Neutrophil (primary cell): ENCODE data around the gene ANGPTL1.
"Not testable (repeated sequence)": the region's sequence is repeated elsewhere in the genome, so short reads cannot be mapped to it uniquely, and the experiment has no call there.

ENCODE experiments used
- H3K27ac ChIP-seq: fragments of 200-600 bp; sonication (generic); 2 replicates; pipeline ENCODE4 v1.5.1; 2016; ENCODE audit warnings: mild to moderate bottlenecking, moderate library complexity
- H3K27me3 ChIP-seq: fragments of 200-600 bp; sonication (generic); 2 replicates; pipeline ENCODE4 v1.6.0; 2016; ENCODE audit warnings: mild to moderate bottlenecking
- H3K36me3 ChIP-seq: fragments of 200-600 bp; sonication (generic); 2 replicates; pipeline ENCODE4 v1.5.1; 2017
- H3K4me1 ChIP-seq, 2 experiments: fragments of 200-600 bp in 1 of 2; sonication (generic) in 1 of 2; 1 replicate in 1 of 2; 2 replicates in 1 of 2; pipeline versions ENCODE4 v1.5.1 to v1.6.1; 2013 to 2016; ENCODE audit warnings: low read depth in 1 of 2, low read length in 1 of 2, mild to moderate bottlenecking in 1 of 2, moderate library complexity in 1 of 2; ENCODE audit not compliant: control insufficient read depth in 1 of 2, insufficient read depth in 1 of 2
- H3K4me3 ChIP-seq, 2 experiments: fragments of 200-600 bp in 1 of 2; sonication (generic) in 1 of 2; 1 replicate in 1 of 2; 2 replicates in 1 of 2; pipeline ENCODE4 v1.5.1; 2013 to 2016; ENCODE audit warnings: low read depth in 1 of 2, low read length in 1 of 2, mild to moderate bottlenecking in 1 of 2, moderate library complexity in 1 of 2
- H3K9me3 ChIP-seq: fragments of 200-600 bp; sonication (generic); 2 replicates; pipeline ENCODE4 v1.5.1; 2016
- TF ChIP-seq, protein P1 (sequence below): fragments of 200-600 bp; sonication (generic); IDR thresholded peaks from 2 replicates; pipeline ENCODE4 v1.5.1; 2016; ENCODE audit warnings: antibody characterized with exemption

ANGPTL1 gene

DNA sequence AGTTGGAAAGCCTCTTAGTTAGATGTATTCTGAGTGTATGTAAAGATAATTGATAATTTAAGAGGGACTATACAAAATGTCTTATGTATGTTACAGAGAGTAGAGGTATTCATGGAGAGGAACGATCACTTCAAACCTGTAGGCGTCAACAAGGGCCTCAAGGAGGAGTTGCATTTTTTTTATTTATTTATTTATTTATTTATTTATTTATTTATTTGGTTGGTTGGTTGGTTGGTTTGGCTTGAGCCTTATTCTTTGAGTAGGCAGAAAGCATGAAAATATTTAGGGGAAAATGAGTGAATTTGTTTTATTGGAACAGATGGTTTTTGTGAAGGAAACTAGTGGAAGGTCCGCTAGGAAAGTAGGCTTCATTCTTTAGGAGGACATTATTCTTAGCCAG is 8.5 kb downstream of the ANGPTL1 start:
- H3K9me3 ChIP-seq, result no peaks in the 10 kb centered on the region
- H3K4me3 ChIP-seq, result no peak overlapping the region
- no peak overlapping the region for H3K27ac ChIP-seq
- no peaks in the 10 kb centered on the region for H3K27me3 ChIP-seq
- H3K4me1 ChIP-seq, result no peaks in the 10 kb centered on the region
- peaks cover 3% of the 10 kb centered on the region for H3K36me3 ChIP-seq
- TF ChIP-seq, protein P1, sequence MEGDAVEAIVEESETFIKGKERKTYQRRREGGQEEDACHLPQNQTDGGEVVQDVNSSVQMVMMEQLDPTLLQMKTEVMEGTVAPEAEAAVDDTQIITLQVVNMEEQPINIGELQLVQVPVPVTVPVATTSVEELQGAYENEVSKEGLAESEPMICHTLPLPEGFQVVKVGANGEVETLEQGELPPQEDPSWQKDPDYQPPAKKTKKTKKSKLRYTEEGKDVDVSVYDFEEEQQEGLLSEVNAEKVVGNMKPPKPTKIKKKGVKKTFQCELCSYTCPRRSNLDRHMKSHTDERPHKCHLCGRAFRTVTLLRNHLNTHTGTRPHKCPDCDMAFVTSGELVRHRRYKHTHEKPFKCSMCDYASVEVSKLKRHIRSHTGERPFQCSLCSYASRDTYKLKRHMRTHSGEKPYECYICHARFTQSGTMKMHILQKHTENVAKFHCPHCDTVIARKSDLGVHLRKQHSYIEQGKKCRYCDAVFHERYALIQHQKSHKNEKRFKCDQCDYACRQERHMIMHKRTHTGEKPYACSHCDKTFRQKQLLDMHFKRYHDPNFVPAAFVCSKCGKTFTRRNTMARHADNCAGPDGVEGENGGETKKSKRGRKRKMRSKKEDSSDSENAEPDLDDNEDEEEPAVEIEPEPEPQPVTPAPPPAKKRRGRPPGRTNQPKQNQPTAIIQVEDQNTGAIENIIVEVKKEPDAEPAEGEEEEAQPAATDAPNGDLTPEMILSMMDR, result no peak

DNA sequence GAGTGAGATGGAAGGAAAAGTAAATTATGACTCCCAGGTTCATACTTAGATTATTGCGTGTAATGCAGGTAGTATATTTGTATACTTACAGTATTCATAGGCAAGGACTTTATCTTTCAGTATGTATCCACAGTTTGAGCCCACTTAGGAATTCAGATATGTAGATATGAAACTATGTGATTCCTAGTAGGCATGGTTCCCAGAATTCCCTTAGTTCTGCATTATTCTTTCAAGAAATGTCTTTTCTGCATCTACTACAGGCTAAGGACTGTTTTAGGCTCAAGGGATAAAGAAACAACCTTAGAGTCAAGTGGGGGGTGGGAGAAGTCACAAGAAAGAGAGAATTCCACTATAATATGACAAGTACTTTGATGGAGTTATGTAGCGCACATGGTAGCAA is 13.8 kb downstream of the ANGPTL1 start:
- Histone ChIP-seq H3K4me3 (no peak overlapping the region), H3K9me3 (no peaks in the 10 kb centered on the region), H3K27ac (no peak overlapping the region), H3K36me3 (peaks cover 12% of the 10 kb centered on the region), H3K27me3 (no peaks in the 10 kb centered on the region), H3K4me1 (no peaks in the 10 kb centered on the region)
- TF ChIP-seq, protein P1, result no peak

DNA sequence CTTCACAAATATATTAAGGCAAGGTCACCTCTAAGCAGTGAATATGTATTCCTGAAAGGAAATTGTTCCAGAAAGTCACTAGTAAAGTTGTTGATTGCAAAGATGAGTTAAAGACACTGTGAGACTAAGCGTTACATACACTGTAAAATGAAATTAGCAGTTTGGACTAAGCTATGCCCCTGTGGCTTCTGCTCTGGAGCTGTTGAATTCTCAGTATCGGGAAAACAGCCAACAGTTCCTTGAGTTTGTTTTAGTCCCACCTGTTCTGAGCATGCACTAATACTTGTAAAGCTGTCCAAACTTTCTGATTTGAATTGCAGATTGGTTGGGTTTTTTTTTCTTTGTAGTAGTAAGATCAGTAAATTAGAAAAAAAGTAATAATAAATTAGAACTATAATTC is 21.0 kb downstream of the ANGPTL1 start:
- no peaks in the 10 kb centered on the region for H3K4me1 ChIP-seq
- no peaks in the 10 kb centered on the region for H3K27me3 ChIP-seq
- TF ChIP-seq, protein P1, result no peak
- H3K27ac ChIP-seq, result no peak overlapping the region
- no peaks in the 10 kb centered on the region for H3K9me3 ChIP-seq
- H3K4me3 ChIP-seq, result no peak overlapping the region
- peaks cover 10% of the 10 kb centered on the region for H3K36me3 ChIP-seq

DNA sequence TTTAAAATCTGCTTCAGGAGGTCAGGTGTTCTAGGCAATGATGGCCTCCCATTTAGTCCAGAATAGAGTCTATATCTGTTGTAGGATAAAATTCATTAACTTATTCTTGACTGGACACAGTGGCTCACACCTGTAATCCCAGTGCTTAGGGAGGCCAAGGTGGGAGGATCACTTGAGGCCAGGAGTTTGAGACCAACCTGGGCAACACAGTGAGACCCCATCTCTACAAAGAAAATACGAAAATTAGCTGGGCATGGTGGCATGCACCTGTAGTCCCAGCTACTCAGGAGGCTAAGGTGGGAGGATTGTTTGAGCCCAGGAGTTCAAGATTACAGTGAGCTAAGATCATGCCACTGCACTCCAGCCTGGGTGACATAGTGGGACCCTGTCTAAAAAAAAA is 23.0 kb downstream of the ANGPTL1 start:
- H3K27ac ChIP-seq, H3K4me3 ChIP-seq, H3K27me3 ChIP-seq, H3K4me1 ChIP-seq, H3K9me3 ChIP-seq, H3K36me3 ChIP-seq: not testable (repeated sequence)

DNA sequence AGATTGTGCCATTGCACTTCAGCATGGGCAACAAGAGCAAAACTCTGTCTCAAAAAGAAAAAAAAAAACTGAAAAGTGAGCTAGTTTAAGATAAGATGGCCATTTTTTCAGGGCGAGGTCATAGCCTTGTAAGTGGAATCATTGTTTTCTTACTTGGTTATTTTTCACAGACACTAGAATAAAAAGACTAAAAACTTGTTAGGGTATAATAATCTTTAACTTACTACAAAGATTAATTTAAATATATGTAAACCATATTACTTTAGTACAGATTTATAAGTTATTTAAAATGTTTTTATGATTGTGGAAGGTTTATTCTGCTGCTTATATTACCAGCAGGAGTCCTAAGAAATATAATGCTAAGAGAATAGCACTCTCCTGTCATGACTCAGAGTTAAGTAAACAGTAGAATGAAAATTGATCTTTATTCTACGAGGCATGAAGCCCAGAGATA is 23.5 kb downstream of the ANGPTL1 start:
- H3K36me3 ChIP-seq, result peaks cover 4% of the 10 kb centered on the region
- no peak overlapping the region for H3K27ac ChIP-seq
- no peak overlapping the region for H3K4me3 ChIP-seq
- TF ChIP-seq, protein P1, result no peak
- H3K4me1 ChIP-seq, result no peaks in the 10 kb centered on the region
- no peaks in the 10 kb centered on the region for H3K27me3 ChIP-seq
- no peaks in the 10 kb centered on the region for H3K9me3 ChIP-seq

DNA sequence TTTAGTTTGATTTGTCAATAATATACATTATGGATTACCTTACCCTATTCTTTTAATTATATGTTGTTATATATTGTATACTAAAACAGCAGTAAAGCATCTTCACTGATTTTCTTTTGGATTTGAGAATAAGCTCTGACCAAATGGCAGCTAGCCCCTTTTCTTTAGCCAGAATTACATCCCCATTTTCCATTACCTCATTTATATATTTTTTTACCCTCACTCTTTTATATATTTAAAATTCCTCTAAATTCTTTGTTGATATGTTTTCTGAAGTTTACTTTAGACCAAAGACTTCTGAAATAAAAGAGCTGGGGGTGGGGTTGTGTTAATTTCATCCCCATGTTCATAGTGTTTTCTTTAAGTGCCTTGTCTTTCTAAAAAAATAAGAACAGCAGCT is 24.6 kb downstream of the ANGPTL1 start:
- TF ChIP-seq, protein P1, result no peak
- no peaks in the 10 kb centered on the region for H3K9me3 ChIP-seq
- no peaks in the 10 kb centered on the region for H3K27me3 ChIP-seq
- H3K4me3 ChIP-seq, result no peak overlapping the region
- H3K4me1 ChIP-seq, result no peaks in the 10 kb centered on the region
- no peaks in the 10 kb centered on the region for H3K36me3 ChIP-seq
- no peak overlapping the region for H3K27ac ChIP-seq
